Measurements from ENCODE around the gene TUBA1C. TPM values are rescaled to one million over a fixed set of nuclear protein-coding genes. Genes with fewer than 3 reads are reported as not detected.

TUBA1C gene
- total RNA-seq, result 261 and 270 TPM in 2 replicates

- Mint-ChIP-seq H3K4me1 (ENCODE audit: low read depth) (peaks cover 40% of the 10 kb centered on the region), H3K36me3 (ENCODE audit: low read depth) (peaks cover 24% of the 10 kb centered on the region), H3K9me3 (no peaks in the 10 kb centered on the region), H3K27me3 (ENCODE audit: insufficient read depth) (no peaks in the 10 kb centered on the region), H3K4me3 (peak within 1 kb of the TSS; percentile 99), H3K27ac (peak within 1 kb of the TSS; percentile 100)
- peak; percentile 92 for DNase-seq (ENCODE audit: low spot score)
- intact Hi-C loops (cut with micrococcal nuclease), result loop anchor here (1.0 to 10.0 kb wide), 9 partner anchors 31 to 1140 kb away; partner anchors contain the start of genes DDX23, LARP4, MCRS1 and PRKAG1
These were observed at the start of gene TUBA1C for GRCh38 chr12:49264873-49265792. TUBA1C (plus strand) TSS chr12:49265082; CDS start chr12:49265182, 100 bp downstream.

- intact Hi-C loops (cut with micrococcal nuclease), result no loop called here
- H3K4me3 Mint-ChIP-seq, result no peak overlapping the region
- no peak overlapping the region for H3K27ac Mint-ChIP-seq
These were observed 45.4 kb upstream of the TUBA1C start for GRCh38 chr12:49219417-49220026.

GRCh38 chr12:49220972-49221371 lies 43.9 kb upstream of the TUBA1C start:
- Mint-ChIP-seq H3K4me1 (ENCODE audit: low read depth) (no peaks in the 10 kb centered on the region), H3K4me3 (no peak overlapping the region), H3K9me3 (no peaks in the 10 kb centered on the region), H3K27me3 (ENCODE audit: insufficient read depth) (peaks cover 2% of the 10 kb centered on the region), H3K36me3 (ENCODE audit: low read depth) (no peaks in the 10 kb centered on the region), H3K27ac (no peak overlapping the region)
- intact Hi-C loops (cut with micrococcal nuclease), result no loop called here
- no peak for DNase-seq (ENCODE audit: low spot score)

More at GRCh38 chr12:49219417-49220026, 45.4 kb upstream of the TUBA1C start:
- H3K36me3 Mint-ChIP-seq (ENCODE audit: low read depth), result no peaks in the 10 kb centered on the region
- H3K4me1 Mint-ChIP-seq (ENCODE audit: low read depth), result no peaks in the 10 kb centered on the region
- no peaks in the 10 kb centered on the region for H3K9me3 Mint-ChIP-seq
- peaks cover 5% of the 10 kb centered on the region for H3K27me3 Mint-ChIP-seq (ENCODE audit: insufficient read depth)
- no peak for DNase-seq (ENCODE audit: low spot score)

GRCh38 chr12:49223122-49223521 lies 41.8 kb upstream of the TUBA1C start:
- H3K4me1 Mint-ChIP-seq (ENCODE audit: low read depth), result no peaks in the 10 kb centered on the region
- H3K4me3 Mint-ChIP-seq, result no peak overlapping the region
- peaks cover 7% of the 10 kb centered on the region for H3K27me3 Mint-ChIP-seq (ENCODE audit: insufficient read depth)
- intact Hi-C loops (cut with micrococcal nuclease), result no loop called here
- H3K36me3 Mint-ChIP-seq (ENCODE audit: low read depth), result no peaks in the 10 kb centered on the region
- H3K9me3 Mint-ChIP-seq, result no peaks in the 10 kb centered on the region
- no peak overlapping the region for H3K27ac Mint-ChIP-seq
- DNase-seq (ENCODE audit: low spot score), result no peak

GRCh38 chr12:49223590-49224369 lies 41.1 kb upstream of the TUBA1C start:
- no peaks in the 10 kb centered on the region for H3K36me3 Mint-ChIP-seq (ENCODE audit: low read depth)
- H3K4me1 Mint-ChIP-seq (ENCODE audit: low read depth), result no peaks in the 10 kb centered on the region
- intact Hi-C loops (cut with micrococcal nuclease), result no loop called here
- H3K9me3 Mint-ChIP-seq, result no peaks in the 10 kb centered on the region
- peaks cover 7% of the 10 kb centered on the region for H3K27me3 Mint-ChIP-seq (ENCODE audit: insufficient read depth)
- no peak overlapping the region for H3K4me3 Mint-ChIP-seq
- H3K27ac Mint-ChIP-seq, result no peak overlapping the region
- DNase-seq (ENCODE audit: low spot score), result no peak

GRCh38 chr12:49225576-49226166 lies 39.2 kb upstream of the TUBA1C start:
- no peak for DNase-seq (ENCODE audit: low spot score)
- Mint-ChIP-seq H3K4me1 (ENCODE audit: low read depth) (no peaks in the 10 kb centered on the region), H3K36me3 (ENCODE audit: low read depth) (no peaks in the 10 kb centered on the region), H3K27ac (no peak overlapping the region), H3K9me3 (no peaks in the 10 kb centered on the region), H3K4me3 (no peak overlapping the region), H3K27me3 (ENCODE audit: insufficient read depth) (peaks cover 10% of the 10 kb centered on the region)
- intact Hi-C loops (cut with micrococcal nuclease), result no loop called here

- Mint-ChIP-seq H3K27ac (no peak overlapping the region), H3K36me3 (ENCODE audit: low read depth) (no peaks in the 10 kb centered on the region), H3K4me3 (no peak overlapping the region), H3K4me1 (ENCODE audit: low read depth) (no peaks in the 10 kb centered on the region), H3K27me3 (ENCODE audit: insufficient read depth) (peaks cover 16% of the 10 kb centered on the region), H3K9me3 (no peaks in the 10 kb centered on the region)
- intact Hi-C loops (cut with micrococcal nuclease), result no loop called here
- DNase-seq (ENCODE audit: low spot score), result no peak
These were observed 37.2 kb upstream of the TUBA1C start for GRCh38 chr12:49227713-49228112.

- no peak overlapping the region for H3K27ac Mint-ChIP-seq
- no peaks in the 10 kb centered on the region for H3K36me3 Mint-ChIP-seq (ENCODE audit: low read depth)
- H3K9me3 Mint-ChIP-seq, result no peaks in the 10 kb centered on the region
- intact Hi-C loops (cut with micrococcal nuclease), result no loop called here
- DNase-seq (ENCODE audit: low spot score), result no peak
- no peak overlapping the region for H3K4me3 Mint-ChIP-seq
- H3K4me1 Mint-ChIP-seq (ENCODE audit: low read depth), result peaks cover 4% of the 10 kb centered on the region
- H3K27me3 Mint-ChIP-seq (ENCODE audit: insufficient read depth), result peaks cover 16% of the 10 kb centered on the region
These were observed 36.2 kb upstream of the TUBA1C start for GRCh38 chr12:49228653-49229052.

GRCh38 chr12:49230176-49230804 lies 34.6 kb upstream of the TUBA1C start:
- intact Hi-C loops (cut with micrococcal nuclease), result no loop called here
- Mint-ChIP-seq H3K4me1 (ENCODE audit: low read depth) (peaks cover 9% of the 10 kb centered on the region), H3K27me3 (ENCODE audit: insufficient read depth) (peaks cover 14% of the 10 kb centered on the region), H3K4me3 (no peak overlapping the region), H3K9me3 (no peaks in the 10 kb centered on the region), H3K27ac (no peak overlapping the region), H3K36me3 (ENCODE audit: low read depth) (no peaks in the 10 kb centered on the region)
- no peak for DNase-seq (ENCODE audit: low spot score)

GRCh38 chr12:49230805-49231194 lies 34.1 kb upstream of the TUBA1C start:
- Mint-ChIP-seq H3K27me3 (ENCODE audit: insufficient read depth) (peaks cover 14% of the 10 kb centered on the region), H3K36me3 (ENCODE audit: low read depth) (no peaks in the 10 kb centered on the region), H3K9me3 (no peaks in the 10 kb centered on the region), H3K27ac (no peak overlapping the region), H3K4me1 (ENCODE audit: low read depth) (peaks cover 9% of the 10 kb centered on the region), H3K4me3 (no peak overlapping the region)
- no peak for DNase-seq (ENCODE audit: low spot score)
- intact Hi-C loops (cut with micrococcal nuclease), result no loop called here

GRCh38 chr12:49231878-49232655 lies 32.8 kb upstream of the TUBA1C start:
- H3K4me1 Mint-ChIP-seq (ENCODE audit: low read depth), result peaks cover 9% of the 10 kb centered on the region
- DNase-seq (ENCODE audit: low spot score), result no peak

More at GRCh38 chr12:49231878-49232655, 32.8 kb upstream of the TUBA1C start:
- intact Hi-C loops (cut with micrococcal nuclease), result no loop called here
- H3K27me3 Mint-ChIP-seq (ENCODE audit: insufficient read depth), result peaks cover 14% of the 10 kb centered on the region
- no peak overlapping the region for H3K27ac Mint-ChIP-seq
- H3K9me3 Mint-ChIP-seq, result no peaks in the 10 kb centered on the region
- H3K36me3 Mint-ChIP-seq (ENCODE audit: low read depth), result no peaks in the 10 kb centered on the region
- no peak overlapping the region for H3K4me3 Mint-ChIP-seq

Measured in activated T-helper 1 cell treated with anti-CD3 and anti-CD28 coated beads, Interleukin-12 subunit alpha, Interleukin-12 subunit beta, Interleukin-2, Interleukin-4 antibody, amounts not matched to agents 30 ng/mL and 10 ng/mL and 1 ng/mL, durations not matched to agents 14 hours and 24 hours and 36 hours (primary cell).